ENCODE results near the gene LCNL1.

Gene LCNL1

GRCh38 chr9:137009938-137010732 is 27.3 kb downstream of the LCNL1 start:
- DNase-seq, result no peak
- H3K27ac ChIP-seq, result no peak overlapping the region
- peaks cover 18% of the 10 kb centered on the region for H3K36me3 ChIP-seq
- H3K9me3 ChIP-seq (ENCODE audit: severe bottlenecking), result no peaks in the 10 kb centered on the region
- no peak overlapping the region for H3K4me3 ChIP-seq (ENCODE audit: low read depth, low read length)
- TF ChIP-seq CTCF (IDR thresholded peaks at IDR 0.05; ENCODE audit: low read depth, low read length), result no peak
- H3K27me3 ChIP-seq (ENCODE audit: insufficient read depth, low read depth, severe bottlenecking), result no peaks in the 10 kb centered on the region

GRCh38 chr9:137011156-137011555 is 28.4 kb downstream of the LCNL1 start:
- H3K9me3 ChIP-seq (ENCODE audit: severe bottlenecking), result no peaks in the 10 kb centered on the region
- H3K36me3 ChIP-seq, result peaks cover 26% of the 10 kb centered on the region
- H3K4me3 ChIP-seq (ENCODE audit: low read depth, low read length), result no peak overlapping the region
- no peak for TF ChIP-seq CTCF (IDR thresholded peaks at IDR 0.05; ENCODE audit: low read depth, low read length)
- no peak overlapping the region for H3K27ac ChIP-seq
- DNase-seq, result no peak
- no peaks in the 10 kb centered on the region for H3K27me3 ChIP-seq (ENCODE audit: insufficient read depth, low read depth, severe bottlenecking)

- no peaks in the 10 kb centered on the region for H3K27me3 ChIP-seq (ENCODE audit: insufficient read depth, low read depth, severe bottlenecking)
- no peak overlapping the region for H3K4me3 ChIP-seq (ENCODE audit: low read depth, low read length)
- H3K9me3 ChIP-seq (ENCODE audit: severe bottlenecking), result no peaks in the 10 kb centered on the region
- H3K36me3 ChIP-seq, result peaks cover 34% of the 10 kb centered on the region
- H3K27ac ChIP-seq, result no peak overlapping the region
- DNase-seq, result no peak
- no peak for TF ChIP-seq CTCF (IDR thresholded peaks at IDR 0.05; ENCODE audit: low read depth, low read length)
These were observed 29.3 kb downstream of the LCNL1 start for GRCh38 chr9:137011907-137012675.

GRCh38 chr9:137012694-137013570 is 30.1 kb downstream of the LCNL1 start:
- DNase-seq, result no peak
- no peak overlapping the region for H3K4me3 ChIP-seq (ENCODE audit: low read depth, low read length)
- H3K27ac ChIP-seq, result no peak overlapping the region
- H3K9me3 ChIP-seq (ENCODE audit: severe bottlenecking), result no peaks in the 10 kb centered on the region
- TF ChIP-seq CTCF (IDR thresholded peaks at IDR 0.05; ENCODE audit: low read depth, low read length), result no peak
- peaks cover 41% of the 10 kb centered on the region for H3K36me3 ChIP-seq
- H3K27me3 ChIP-seq (ENCODE audit: insufficient read depth, low read depth, severe bottlenecking), result no peaks in the 10 kb centered on the region

GRCh38 chr9:137013571-137013940 is 30.8 kb downstream of the LCNL1 start:
- no peak for DNase-seq
- no peaks in the 10 kb centered on the region for H3K27me3 ChIP-seq (ENCODE audit: insufficient read depth, low read depth, severe bottlenecking)
- H3K4me3 ChIP-seq (ENCODE audit: low read depth, low read length), result no peak overlapping the region
- TF ChIP-seq CTCF (IDR thresholded peaks at IDR 0.05; ENCODE audit: low read depth, low read length), result no peak
- no peak overlapping the region for H3K27ac ChIP-seq
- peaks cover 43% of the 10 kb centered on the region for H3K36me3 ChIP-seq
- no peaks in the 10 kb centered on the region for H3K9me3 ChIP-seq (ENCODE audit: severe bottlenecking)

All from WERI-Rb-1 (cell line).